Measurements from ENCODE around the gene CYP2B6.
"Not testable (repeated sequence)": the region's sequence is repeated elsewhere in the genome, so short reads cannot be mapped to it uniquely, and the experiment has no call there.

CYP2B6 gene

DNA sequence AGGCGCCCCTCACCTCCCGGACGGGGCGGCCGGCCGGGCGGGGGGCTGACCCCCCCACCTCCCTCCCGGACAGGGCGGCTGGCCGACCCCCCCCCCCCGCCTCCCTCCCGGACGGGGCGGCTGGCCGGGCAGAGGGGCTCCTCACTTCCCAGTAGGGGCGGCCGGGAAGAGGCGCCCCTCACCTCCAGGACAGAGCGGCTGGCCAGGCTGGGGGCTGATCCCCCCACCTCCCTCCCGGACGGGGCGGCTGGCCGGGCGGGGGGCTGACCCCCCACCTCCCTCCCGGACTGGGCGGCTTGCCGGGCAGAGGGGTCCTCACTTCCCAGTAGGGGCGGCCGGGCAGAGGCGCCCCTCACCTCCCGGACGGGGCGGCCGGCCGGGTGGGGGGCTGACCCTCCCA, 25.7 kb upstream of the CYP2B6 start:
- not testable (repeated sequence) for H3K9ac ChIP-seq (ENCODE audit: low read length); H3K4me1 ChIP-seq (ENCODE audit: control insufficient read depth, insufficient read depth, low read length); H3K9me3 ChIP-seq (ENCODE audit: control insufficient read depth, low read length); H3K4me3 ChIP-seq (ENCODE audit: low read length); H3K36me3 ChIP-seq (ENCODE audit: control insufficient read depth, insufficient read depth, low read length); H3K27me3 ChIP-seq (ENCODE audit: control insufficient read depth, insufficient read depth, low read length)

DNA sequence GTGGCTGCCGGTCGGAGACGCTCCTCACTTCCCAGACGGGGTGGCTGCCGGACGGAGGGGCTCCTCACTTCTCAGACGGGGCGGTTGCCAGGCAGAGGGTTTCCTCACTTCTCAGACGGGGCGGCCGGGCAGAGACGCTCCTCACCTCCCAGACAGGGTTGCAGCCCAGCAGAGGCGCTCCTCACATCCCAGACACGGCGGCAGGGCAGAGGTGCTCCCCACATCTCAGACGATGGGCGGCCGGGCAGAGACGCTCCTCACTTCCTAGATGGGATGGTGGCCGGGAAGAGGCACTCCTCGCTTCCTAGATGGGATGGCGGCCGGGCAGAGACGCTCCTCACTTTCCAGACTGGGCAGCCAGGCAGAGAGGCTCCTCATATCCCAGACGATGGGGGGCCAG, 24.5 kb upstream of the CYP2B6 start:
- not testable (repeated sequence) for H3K9ac ChIP-seq (ENCODE audit: low read length); H3K9me3 ChIP-seq (ENCODE audit: control insufficient read depth, low read length); H3K4me1 ChIP-seq (ENCODE audit: control insufficient read depth, insufficient read depth, low read length); H3K27me3 ChIP-seq (ENCODE audit: control insufficient read depth, insufficient read depth, low read length); H3K36me3 ChIP-seq (ENCODE audit: control insufficient read depth, insufficient read depth, low read length); H3K4me3 ChIP-seq (ENCODE audit: low read length)

DNA sequence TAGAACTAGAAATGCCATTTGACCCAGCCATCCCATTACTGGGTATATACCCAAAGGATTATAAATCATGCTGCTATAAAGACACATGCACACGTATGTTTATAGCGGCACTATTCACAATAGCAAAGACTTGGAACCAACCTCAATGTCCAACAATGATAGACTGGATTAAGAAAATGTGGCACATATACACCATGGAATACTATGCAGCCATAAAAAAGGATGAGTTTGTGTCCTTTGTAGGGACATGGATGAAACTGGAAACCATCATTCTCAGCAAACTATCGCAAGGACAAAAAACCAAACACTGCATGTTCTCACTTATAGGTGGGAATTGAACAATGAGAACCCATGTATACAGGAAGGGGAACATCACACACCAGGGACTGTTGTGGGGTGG, 23.0 kb upstream of the CYP2B6 start:
- H3K9ac ChIP-seq (ENCODE audit: low read length); H3K9me3 ChIP-seq (ENCODE audit: control insufficient read depth, low read length); H3K4me3 ChIP-seq (ENCODE audit: low read length); H3K4me1 ChIP-seq (ENCODE audit: control insufficient read depth, insufficient read depth, low read length); H3K36me3 ChIP-seq (ENCODE audit: control insufficient read depth, insufficient read depth, low read length); H3K27me3 ChIP-seq (ENCODE audit: control insufficient read depth, insufficient read depth, low read length): not testable (repeated sequence)

DNA sequence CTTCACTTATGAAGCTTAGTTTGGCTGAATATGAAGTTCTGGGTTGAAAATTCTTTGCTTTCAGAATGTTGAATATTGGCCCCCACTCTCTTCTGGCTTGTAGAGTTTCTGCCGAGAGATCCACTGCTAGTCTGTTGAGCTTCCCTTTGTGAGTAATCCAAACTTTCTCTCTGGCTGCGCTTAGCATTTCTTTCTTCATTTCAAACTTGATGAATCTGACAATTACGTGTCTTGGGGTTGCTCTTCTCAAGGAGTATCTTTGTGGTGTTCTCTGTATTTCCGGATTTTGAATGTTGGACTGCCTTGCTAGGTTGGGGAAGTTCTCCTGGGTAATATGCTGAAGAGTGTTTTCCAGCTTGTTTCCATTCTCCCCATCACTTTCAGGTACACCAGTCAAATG, 21.4 kb upstream of the CYP2B6 start:
- H3K4me1 ChIP-seq (ENCODE audit: control insufficient read depth, insufficient read depth, low read length); H3K36me3 ChIP-seq (ENCODE audit: control insufficient read depth, insufficient read depth, low read length); H3K27me3 ChIP-seq (ENCODE audit: control insufficient read depth, insufficient read depth, low read length); H3K9me3 ChIP-seq (ENCODE audit: control insufficient read depth, low read length); H3K4me3 ChIP-seq (ENCODE audit: low read length); H3K9ac ChIP-seq (ENCODE audit: low read length): not testable (repeated sequence)

DNA sequence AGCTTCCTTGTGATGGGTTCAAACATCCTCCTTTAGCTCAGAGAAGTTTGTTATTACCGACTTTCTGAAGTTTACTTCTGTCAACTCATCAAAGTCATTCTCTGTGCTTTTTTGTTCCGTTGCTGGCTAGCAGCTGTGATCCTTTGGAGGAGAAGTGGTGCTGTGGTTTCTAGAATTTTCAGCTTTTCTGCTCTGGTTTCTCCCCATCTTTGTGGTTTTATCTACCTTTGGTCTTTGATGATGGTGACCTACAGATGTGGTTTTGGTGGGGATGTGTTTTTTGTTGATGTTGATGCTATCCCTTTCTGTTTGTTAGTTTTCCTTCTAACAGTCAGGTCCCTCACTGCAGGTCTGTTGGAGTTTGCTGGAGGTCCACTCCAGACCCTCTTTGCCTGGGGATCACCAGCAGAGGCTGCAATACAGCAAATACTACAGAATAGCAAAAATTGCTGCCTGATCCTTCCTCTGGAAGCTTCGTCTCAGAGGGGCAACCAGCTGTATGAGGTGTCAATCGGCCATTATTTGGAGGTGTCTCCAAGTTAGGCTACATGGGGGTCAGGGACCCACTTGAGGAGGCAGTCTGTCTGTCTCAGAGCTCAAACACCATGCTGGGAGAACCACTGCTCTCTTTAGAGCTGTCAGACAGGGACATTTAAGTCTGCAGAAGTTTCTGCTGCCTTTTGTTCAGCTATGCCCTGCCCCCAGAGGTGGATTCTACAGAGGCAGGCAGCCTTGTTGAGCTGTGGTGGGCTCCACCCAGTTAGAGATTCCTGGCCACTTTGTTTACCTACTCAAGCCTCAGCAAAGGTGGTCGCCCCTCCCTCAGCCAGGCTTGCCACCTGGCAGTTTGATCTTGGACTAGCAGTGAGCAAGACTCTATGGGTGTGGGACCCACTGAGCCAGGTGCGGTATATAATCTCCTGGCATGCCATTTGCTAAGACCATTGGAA, 20.4 kb upstream of the CYP2B6 start:
- not testable (repeated sequence) for H3K4me3 ChIP-seq (ENCODE audit: low read length); H3K27me3 ChIP-seq (ENCODE audit: control insufficient read depth, insufficient read depth, low read length); H3K4me1 ChIP-seq (ENCODE audit: control insufficient read depth, insufficient read depth, low read length); H3K9ac ChIP-seq (ENCODE audit: low read length); H3K9me3 ChIP-seq (ENCODE audit: control insufficient read depth, low read length); H3K36me3 ChIP-seq (ENCODE audit: control insufficient read depth, insufficient read depth, low read length)

DNA sequence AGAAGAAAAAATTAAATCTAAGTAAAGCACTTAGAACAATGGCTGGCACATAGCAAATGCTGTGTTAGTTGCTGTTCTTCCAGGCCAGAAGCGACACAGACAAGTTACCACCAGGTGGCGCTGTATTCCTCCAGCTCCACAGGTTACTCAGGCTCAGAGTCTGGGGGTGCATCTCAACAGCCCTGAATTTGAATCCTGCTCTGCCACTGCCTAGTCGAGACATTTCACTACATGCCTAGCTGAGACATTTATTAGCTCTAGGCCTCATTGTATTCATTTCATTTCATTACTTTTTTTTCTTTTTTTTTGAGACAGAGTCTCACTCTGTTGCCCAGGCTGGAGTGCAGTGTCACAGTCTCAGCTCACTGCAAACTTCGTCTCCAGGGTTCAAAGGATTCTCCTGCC, 16.4 kb upstream of the CYP2B6 start:
- H3K36me3 ChIP-seq (ENCODE audit: control insufficient read depth, insufficient read depth, low read length), result no peaks in the 10 kb centered on the region
- no peaks in the 10 kb centered on the region for H3K4me1 ChIP-seq (ENCODE audit: control insufficient read depth, insufficient read depth, low read length)
- no peaks in the 10 kb centered on the region for H3K9me3 ChIP-seq (ENCODE audit: control insufficient read depth, low read length)
- H3K9ac ChIP-seq (ENCODE audit: low read length), result no peak overlapping the region
- no peak overlapping the region for H3K4me3 ChIP-seq (ENCODE audit: low read length)
- H3K27me3 ChIP-seq (ENCODE audit: control insufficient read depth, insufficient read depth, low read length), result no peaks in the 10 kb centered on the region

DNA sequence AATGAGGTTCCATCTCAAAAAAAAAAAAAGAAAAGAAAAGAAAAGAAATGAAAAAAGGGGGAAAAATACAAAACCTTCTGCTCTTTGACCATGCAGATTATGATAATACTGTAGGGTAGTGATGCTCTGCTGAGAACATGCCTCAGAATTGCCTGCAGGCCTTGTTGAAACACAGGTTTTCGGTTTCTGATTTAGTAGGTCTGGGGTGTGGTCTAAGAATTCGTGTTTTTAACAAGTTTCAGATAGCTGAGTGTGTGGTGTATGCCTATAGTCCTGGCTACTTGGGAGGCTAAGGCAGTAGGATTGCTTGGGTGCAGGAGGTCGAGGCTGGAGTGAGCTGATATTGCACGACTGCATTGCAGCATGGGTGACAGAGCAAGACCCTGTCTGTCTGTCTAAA, 14.9 kb upstream of the CYP2B6 start:
- no peaks in the 10 kb centered on the region for H3K9me3 ChIP-seq (ENCODE audit: control insufficient read depth, low read length)
- no peaks in the 10 kb centered on the region for H3K27me3 ChIP-seq (ENCODE audit: control insufficient read depth, insufficient read depth, low read length)
- H3K36me3 ChIP-seq (ENCODE audit: control insufficient read depth, insufficient read depth, low read length), result no peaks in the 10 kb centered on the region
- no peak overlapping the region for H3K9ac ChIP-seq (ENCODE audit: low read length)
- peaks cover 8% of the 10 kb centered on the region for H3K4me1 ChIP-seq (ENCODE audit: control insufficient read depth, insufficient read depth, low read length)
- no peak overlapping the region for H3K4me3 ChIP-seq (ENCODE audit: low read length)

DNA sequence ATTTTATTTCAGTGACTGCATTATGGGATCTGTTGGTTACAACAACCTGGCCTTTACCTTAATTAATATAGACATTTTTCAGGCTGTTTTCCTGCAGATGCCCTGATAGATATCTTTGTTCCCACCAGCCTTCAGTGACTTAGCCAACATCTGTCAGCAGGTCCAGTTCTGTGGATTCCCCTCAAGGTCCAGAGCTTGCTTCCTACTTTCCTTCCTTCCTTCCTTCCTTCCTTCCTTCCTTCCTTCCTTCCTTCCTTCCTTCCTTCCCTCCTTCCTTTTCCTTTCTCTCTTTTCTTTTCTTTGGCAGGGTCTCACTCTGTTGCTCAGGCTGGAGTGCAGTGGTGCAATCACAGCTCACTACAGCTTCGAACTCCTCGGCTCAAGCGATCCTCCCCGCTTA, 14.4 kb upstream of the CYP2B6 start:
- no peak overlapping the region for H3K4me3 ChIP-seq (ENCODE audit: low read length)
- H3K36me3 ChIP-seq (ENCODE audit: control insufficient read depth, insufficient read depth, low read length), result no peaks in the 10 kb centered on the region
- peaks cover 8% of the 10 kb centered on the region for H3K4me1 ChIP-seq (ENCODE audit: control insufficient read depth, insufficient read depth, low read length)
- H3K27me3 ChIP-seq (ENCODE audit: control insufficient read depth, insufficient read depth, low read length), result no peaks in the 10 kb centered on the region
- H3K9ac ChIP-seq (ENCODE audit: low read length), result no peak overlapping the region
- no peaks in the 10 kb centered on the region for H3K9me3 ChIP-seq (ENCODE audit: control insufficient read depth, low read length)

DNA sequence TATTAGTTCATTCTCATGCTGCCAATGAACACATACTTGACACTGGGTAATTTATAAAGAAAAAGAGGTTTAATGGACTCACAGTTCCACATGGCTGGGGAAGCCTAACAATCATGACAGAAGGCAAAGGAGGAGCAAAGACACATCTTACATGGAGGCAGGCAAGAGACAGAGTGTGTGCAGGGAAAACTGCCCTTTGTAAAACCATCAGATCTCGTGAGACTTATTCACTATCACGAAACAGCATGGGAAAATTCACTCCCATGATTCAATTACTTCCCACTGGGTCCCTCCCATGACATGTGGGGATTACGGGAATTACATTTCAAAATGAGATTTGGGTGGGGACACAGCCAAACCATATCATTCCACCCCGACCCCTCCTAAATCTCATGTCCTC, 11.3 kb upstream of the CYP2B6 start:
- H3K4me3 ChIP-seq (ENCODE audit: low read length); H3K9me3 ChIP-seq (ENCODE audit: control insufficient read depth, low read length); H3K36me3 ChIP-seq (ENCODE audit: control insufficient read depth, insufficient read depth, low read length); H3K9ac ChIP-seq (ENCODE audit: low read length); H3K4me1 ChIP-seq (ENCODE audit: control insufficient read depth, insufficient read depth, low read length); H3K27me3 ChIP-seq (ENCODE audit: control insufficient read depth, insufficient read depth, low read length): not testable (repeated sequence)

DNA sequence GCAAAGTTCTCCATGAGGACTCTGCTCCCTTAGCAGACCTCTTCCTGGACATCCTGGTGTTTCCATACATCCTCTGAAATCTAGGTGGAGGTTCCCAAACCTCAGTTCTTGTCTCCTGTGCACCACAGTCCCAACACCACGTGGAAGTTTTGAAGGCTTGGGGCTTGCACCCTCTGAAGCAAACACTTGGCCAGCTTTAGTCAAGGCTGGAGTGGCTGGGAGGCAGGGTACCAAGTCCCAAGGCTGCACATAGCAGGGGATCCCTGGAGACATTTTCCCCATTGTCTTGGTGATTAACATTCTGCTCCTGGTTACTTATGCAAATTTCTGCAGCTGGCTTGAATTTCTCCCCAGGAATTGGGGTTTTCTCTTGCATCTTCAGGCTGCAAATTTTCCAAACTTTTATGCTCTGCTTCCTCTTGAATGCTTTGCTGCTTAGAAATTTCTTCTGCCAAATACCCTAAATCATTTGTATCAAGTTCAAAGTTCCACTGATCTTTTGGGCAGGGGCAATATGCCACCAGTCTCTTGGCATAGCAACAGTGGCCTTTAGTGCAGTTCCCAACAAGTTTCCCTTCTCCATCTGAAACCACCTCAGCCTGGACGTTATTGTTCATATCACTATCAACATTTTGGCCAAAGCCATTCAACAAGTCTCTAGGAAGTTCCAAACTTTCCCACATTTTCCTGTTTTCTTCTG, 10.2 kb upstream of the CYP2B6 start:
- not testable (repeated sequence) for H3K27me3 ChIP-seq (ENCODE audit: control insufficient read depth, insufficient read depth, low read length); H3K36me3 ChIP-seq (ENCODE audit: control insufficient read depth, insufficient read depth, low read length)

DNA sequence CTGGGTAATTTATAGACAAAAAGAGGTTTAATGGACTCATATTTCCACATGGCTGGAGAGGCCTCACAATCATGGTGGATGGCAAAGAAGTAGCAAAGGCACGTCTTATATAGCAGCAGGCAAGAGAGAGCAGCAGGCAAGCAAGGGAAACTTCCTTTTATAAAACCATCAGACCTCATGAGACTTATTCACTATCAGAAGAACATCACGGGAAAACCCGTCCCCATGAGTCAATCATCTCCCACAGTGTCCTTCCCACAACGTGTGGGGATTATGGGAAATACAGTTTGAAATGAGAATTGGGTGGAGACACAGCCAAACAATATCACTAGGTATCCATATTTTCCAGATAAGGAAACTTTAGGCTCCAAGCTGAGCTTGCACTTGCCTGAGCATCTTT, 9.5 kb upstream of the CYP2B6 start:
- Histone ChIP-seq H3K4me3 (ENCODE audit: low read length) (no peak overlapping the region), H3K36me3 (ENCODE audit: control insufficient read depth, insufficient read depth, low read length) (no peaks in the 10 kb centered on the region), H3K4me1 (ENCODE audit: control insufficient read depth, insufficient read depth, low read length) (peaks cover 8% of the 10 kb centered on the region), H3K9me3 (ENCODE audit: control insufficient read depth, low read length) (no peaks in the 10 kb centered on the region), H3K27me3 (ENCODE audit: control insufficient read depth, insufficient read depth, low read length) (no peaks in the 10 kb centered on the region), H3K9ac (ENCODE audit: low read length) (no peak overlapping the region)

More for the DNA sequence above, 10.2 kb upstream of the CYP2B6 start:
- H3K9ac ChIP-seq (ENCODE audit: low read length); H3K4me3 ChIP-seq (ENCODE audit: low read length); H3K9me3 ChIP-seq (ENCODE audit: control insufficient read depth, low read length); H3K4me1 ChIP-seq (ENCODE audit: control insufficient read depth, insufficient read depth, low read length): not testable (repeated sequence)

DNA sequence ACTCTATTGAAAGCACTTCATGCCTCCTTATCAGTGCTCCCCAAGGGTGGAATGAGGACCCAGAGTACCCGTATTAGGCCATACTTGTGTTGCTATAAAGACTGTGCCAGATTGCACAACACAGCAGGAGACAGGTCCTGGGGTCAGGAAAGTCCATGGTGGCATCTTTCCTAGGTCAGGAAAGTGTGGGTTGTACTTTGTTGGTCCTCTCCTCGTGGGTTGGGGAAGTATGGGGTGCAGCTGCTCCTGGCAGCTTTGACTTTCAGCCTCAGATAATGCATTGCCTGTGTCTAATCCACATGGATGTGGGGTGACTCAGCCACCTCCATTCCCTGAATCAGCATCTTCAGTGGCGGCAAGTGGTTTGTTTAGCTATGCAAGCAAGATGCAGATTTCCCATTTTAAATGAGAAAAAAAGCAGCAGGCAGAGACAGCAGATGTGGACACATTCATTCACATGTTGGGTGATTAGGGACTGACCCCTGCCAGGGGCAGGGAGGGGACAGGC, 8.4 kb upstream of the CYP2B6 start:
- Histone ChIP-seq H3K27me3 (ENCODE audit: control insufficient read depth, insufficient read depth, low read length) (no peaks in the 10 kb centered on the region), H3K9ac (ENCODE audit: low read length) (no peak overlapping the region), H3K4me3 (ENCODE audit: low read length) (no peak overlapping the region), H3K4me1 (ENCODE audit: control insufficient read depth, insufficient read depth, low read length) (peaks cover 8% of the 10 kb centered on the region), H3K36me3 (ENCODE audit: control insufficient read depth, insufficient read depth, low read length) (no peaks in the 10 kb centered on the region), H3K9me3 (ENCODE audit: control insufficient read depth, low read length) (no peaks in the 10 kb centered on the region)

All from mucosa of stomach (tissue), 1 donor.